T-cell (primary cell): Measurements from ENCODE around the gene CALR3. TPM values are rescaled to one million over a fixed set of nuclear protein-coding genes. Genes with fewer than 3 reads are reported as not detected.
"Not testable (repeated sequence)": the region's sequence is repeated elsewhere in the genome, so short reads cannot be mapped to it uniquely, and the experiment has no call there.

Experiments
- ATAC-seq, 4 experiments: fragments of 200-7000 bp in 3 of 4; fragments of 150-1000 bp in 1 of 4; cut with Tn5 transposase; replicated peaks in 1 of 4; 1 replicate in 3 of 4; 2 replicates in 1 of 4; pipeline ENCODE4 v1.10.0; 2021; ENCODE audit warnings: moderate library complexity in 3 of 4, mild to moderate bottlenecking in 2 of 4, moderate number of reproducible peaks in 1 of 4
- CTCF ChIA-PET, 2 donors: fragments of 300-600 bp; sonication (Branson Sonifier 250); formaldehyde crosslinking; loops; one replicate each; lab custom pipeline; 2022; ENCODE audit warnings: antibody characterized with exemption in 2 of 2; lab: Charles Lee
- POLR2A ChIA-PET, 2 donors: fragments of 300-600 bp; sonication (Branson Sonifier 250); formaldehyde crosslinking; loops; one replicate each; lab custom pipeline; 2022; ENCODE audit warnings: antibody characterized with exemption in 2 of 2; lab: Charles Lee
- DNase-seq, 35 experiments: peaks; one replicate each; pipeline versions ENCODE4 v3.0.0 to v3.0.0-alpha.2; 2013 to 2023
- H3K27ac ChIP-seq: one replicate; pipeline ENCODE4 v1.5.1; 2013; ENCODE audit warnings: low read length
- H3K27me3 ChIP-seq, 2 experiments: replicated peaks in 1 of 2; 1 replicate in 1 of 2; 2 replicates in 1 of 2; pipeline versions ENCODE4 v1.6.1 to v1.7.0; 2013; ENCODE audit warnings: low read length in 1 of 2, mixed read lengths in 1 of 2; ENCODE audit not compliant: control insufficient read depth in 2 of 2, insufficient read depth in 2 of 2; ENCODE audit errors: extremely low read depth in 1 of 2
- H3K36me3 ChIP-seq, 2 donors: 1 replicate in 1 of 2; 2 replicates in 1 of 2; pipeline versions ENCODE4 v1.6.1 to v1.7.0; 2013; ENCODE audit warnings: low read length in 1 of 2; ENCODE audit not compliant: control insufficient read depth in 2 of 2, insufficient read depth in 1 of 2; ENCODE audit errors: extremely low read depth in 1 of 2
- H3K4me1 ChIP-seq, 2 experiments: 1 replicate in 1 of 2; 2 replicates in 1 of 2; pipeline versions ENCODE4 v1.6.1 to v1.7.0; 2013; ENCODE audit warnings: low read length in 2 of 2, mixed read lengths in 1 of 2; ENCODE audit not compliant: insufficient read depth in 2 of 2, control insufficient read depth in 1 of 2; ENCODE audit errors: extremely low read depth in 1 of 2
- H3K4me3 ChIP-seq, 2 donors: 1 replicate in 1 of 2; 2 replicates in 1 of 2; pipeline versions ENCODE4 v1.5.1 to v1.7.0; 2013; ENCODE audit warnings: mild to moderate bottlenecking in 2 of 2, low read length in 1 of 2, moderate library complexity in 1 of 2; ENCODE audit not compliant: control insufficient read depth in 1 of 2; ENCODE audit errors: extremely low read depth in 1 of 2
- H3K9me3 ChIP-seq: 2 replicates; pipeline ENCODE4 v1.7.0; 2013
- H3K27ac Mint-ChIP-seq, 2 donors: one replicate each; pipeline ENCODE4 v1.8.0; 2020 to 2021; ENCODE audit warnings: mild to moderate bottlenecking in 2 of 2, mixed read lengths in 2 of 2
- H3K27me3 Mint-ChIP-seq, 2 donors: one replicate each; pipeline ENCODE4 v1.8.0; 2021 to 2022; ENCODE audit warnings: mixed read lengths in 2 of 2
- H3K36me3 Mint-ChIP-seq: one replicate; pipeline ENCODE4 v1.8.0; 2021; ENCODE audit warnings: mixed read lengths
- H3K4me1 Mint-ChIP-seq, 3 donors: one replicate each; pipeline ENCODE4 v1.8.0; 2020 to 2022; ENCODE audit warnings: mixed read lengths in 3 of 3, mild to moderate bottlenecking in 1 of 3
- H3K4me3 Mint-ChIP-seq, 3 donors: one replicate each; pipeline ENCODE4 v1.8.0; 2020 to 2022; ENCODE audit warnings: mild to moderate bottlenecking in 3 of 3, mixed read lengths in 3 of 3, moderate library complexity in 3 of 3
- H3K9me3 Mint-ChIP-seq, 3 donors: one replicate each; pipeline ENCODE4 v1.8.0; 2020 to 2022; ENCODE audit warnings: mixed read lengths in 3 of 3
- WGBS: methylation state at CpG from one replicate; pipeline ENCODE4 v1.1.5; 2013; ENCODE audit warnings: missing lambda C conversion rate; ENCODE audit not compliant: insufficient coverage; 5-methylcytosine and 5-hydroxymethylcytosine counted together
- total RNA-seq, 35 experiments: library from RNA in 6 of 35; stranded (reverse) in 6 of 35; fragments of 120-200 nt in 1 of 35; gene quantifications; one replicate each; pipeline versions ENCODE4 v1.2.1 to v1.2.4 and lab custom pipeline; 2013 to 2026

CALR3 gene
- total RNA-seq, 5 donors from 2014 or later (not counting 1 experiment from before 2014, with no cell fraction given), result not detected

- H3K27me3 Mint-ChIP-seq, result peaks cover 0 to 4% of the 10 kb centered on the region in 2 donors
These were observed 18.7 kb downstream of the CALR3 start for GRCh38 chr19:16477311-16477710.

GRCh38 chr19:16476401-16476800, 19.6 kb downstream of the CALR3 start:
- WGBS, result 100% methylated on average over 1 of the region's 3 CpGs
- POLR2A ChIA-PET, result interaction anchor here in 1 of 2 donors (0.6 kb wide), 1 partner anchor 52 kb away, joined by 4 read pairs; no protein-coding TSS in a partner anchor
- no peak for ATAC-seq

More at GRCh38 chr19:16477311-16477710, 18.7 kb downstream of the CALR3 start:
- no peaks in the 10 kb centered on the region for H3K36me3 Mint-ChIP-seq
- no peak overlapping the region for H3K27ac ChIP-seq
- H3K9me3 Mint-ChIP-seq, result peaks cover 0 to 1% (median 0%) of the 10 kb centered on the region in 3 donors
- no peaks in the 10 kb centered on the region for H3K36me3 ChIP-seq
- no peaks in the 10 kb centered on the region for H3K27me3 ChIP-seq
- no peak overlapping the region for H3K4me3 Mint-ChIP-seq
- no peaks in the 10 kb centered on the region for H3K9me3 ChIP-seq
- H3K4me1 Mint-ChIP-seq, result no peaks in the 10 kb centered on the region
- H3K4me3 ChIP-seq, result no peak overlapping the region
- POLR2A ChIA-PET, result interaction anchor here in 1 of 2 donors (0.5 kb wide), 1 partner anchor 697 kb away, joined by 13 read pairs; no protein-coding TSS in a partner anchor
- no peak for ATAC-seq
- DNase-seq, result no peak
- H3K4me1 ChIP-seq, result peaks cover 0 to 3% of the 10 kb centered on the region in 2 experiments
- CTCF ChIA-PET, result no interaction called here
- no peak overlapping the region for H3K27ac Mint-ChIP-seq
- WGBS, result no CpG with 5 or more reads among the region's 1 CpG

GRCh38 chr19:16473875-16474392, 22.0 kb downstream of the CALR3 start:
- Histone ChIP-seq H3K27ac (no peak overlapping the region), H3K27me3 (no peaks in the 10 kb centered on the region), H3K9me3 (no peaks in the 10 kb centered on the region), H3K36me3 (peaks cover 0 to 3% of the 10 kb centered on the region in 2 donors), H3K4me1 (peaks cover 7 to 27% of the 10 kb centered on the region in 2 experiments), H3K4me3 (no peak overlapping the region)
- CTCF ChIA-PET, result no interaction called here
- H3K27ac Mint-ChIP-seq, result no peak overlapping the region
- H3K9me3 Mint-ChIP-seq, result peaks cover 0 to 1% (median 0%) of the 10 kb centered on the region in 3 donors
- H3K27me3 Mint-ChIP-seq, result peaks cover 0 to 3% of the 10 kb centered on the region in 2 donors
- DNase-seq (no peak), ATAC-seq (no peak)
- POLR2A ChIA-PET, result interaction anchor here in 1 of 2 donors (0.7 kb wide), 1 partner anchor 11 kb away, joined by 5 read pairs; no protein-coding TSS in a partner anchor
- WGBS, result 96% methylated on average over 5 of the region's 13 CpGs
- H3K36me3 Mint-ChIP-seq, result peaks cover 7% of the 10 kb centered on the region
- H3K4me1 Mint-ChIP-seq, result peaks cover 21 to 22% (median 21%) of the 10 kb centered on the region in 3 donors
- no peak overlapping the region for H3K4me3 Mint-ChIP-seq

More at GRCh38 chr19:16476401-16476800, 19.6 kb downstream of the CALR3 start:
- no peak overlapping the region for H3K4me3 Mint-ChIP-seq
- Histone ChIP-seq H3K27ac (no peak overlapping the region), H3K27me3 (no peaks in the 10 kb centered on the region), H3K9me3 (no peaks in the 10 kb centered on the region), H3K4me1 (peaks cover 0 to 7% of the 10 kb centered on the region in 2 experiments), H3K36me3 (no peaks in the 10 kb centered on the region), H3K4me3 (no peak overlapping the region)
- H3K9me3 Mint-ChIP-seq, result peaks cover 0 to 1% (median 0%) of the 10 kb centered on the region in 3 donors
- CTCF ChIA-PET, result no interaction called here
- no peak overlapping the region for H3K27ac Mint-ChIP-seq
- H3K27me3 Mint-ChIP-seq, result peaks cover 0 to 4% of the 10 kb centered on the region in 2 donors
- DNase-seq, result no peak
- H3K4me1 Mint-ChIP-seq, result no peaks in the 10 kb centered on the region
- H3K36me3 Mint-ChIP-seq, result no peaks in the 10 kb centered on the region

- no peak overlapping the region for H3K4me3 ChIP-seq
- Mint-ChIP-seq H3K4me3 (peak overlapping the region; percentile 43 to 80 (median 76)), H3K27ac (peak overlapping the region in 1 of 2 donors; percentile 39), H3K9me3 (peaks cover 0 to 1% (median 0%) of the 10 kb centered on the region in 3 donors), H3K27me3 (peaks cover 0 to 3% of the 10 kb centered on the region in 2 donors), H3K4me1 (peaks cover 28 to 31% (median 29%) of the 10 kb centered on the region in 3 donors), H3K36me3 (peaks cover 9% of the 10 kb centered on the region)
- DNase-seq (no peak), ATAC-seq (no peak)
- H3K9me3 ChIP-seq, result no peaks in the 10 kb centered on the region
- CTCF ChIA-PET, result interaction anchor here in 1 of 2 donors (0.7 kb wide), 1 partner anchor 1525 kb away, joined by 5 read pairs; no protein-coding TSS in a partner anchor
- peaks cover 0 to 3% of the 10 kb centered on the region in 2 donors for H3K36me3 ChIP-seq
- H3K27ac ChIP-seq, result no peak overlapping the region
- H3K4me1 ChIP-seq, result peaks cover 7 to 29% of the 10 kb centered on the region in 2 experiments
- POLR2A ChIA-PET, result no interaction called here
- no peaks in the 10 kb centered on the region for H3K27me3 ChIP-seq
- no CpG with 5 or more reads among the region's 2 CpGs for WGBS
These were observed 23.0 kb downstream of the CALR3 start for GRCh38 chr19:16472992-16473391.

- H3K27me3 ChIP-seq, DNase-seq, H3K9me3 ChIP-seq, H3K9me3 Mint-ChIP-seq, H3K36me3 ChIP-seq, H3K27me3 Mint-ChIP-seq, ATAC-seq, H3K36me3 Mint-ChIP-seq, POLR2A ChIA-PET: not testable (repeated sequence)
- H3K4me1 Mint-ChIP-seq, result peaks cover 33 to 35% (median 33%) of the 10 kb centered on the region in 3 donors
- peaks cover 7 to 31% of the 10 kb centered on the region in 2 experiments for H3K4me1 ChIP-seq
- H3K27ac ChIP-seq, result peak overlapping the region; percentile 60
- WGBS, result no CpG with 5 or more reads among the region's 2 CpGs
- CTCF ChIA-PET, result interaction anchor here in 1 of 2 donors (0.7 kb wide), 1 partner anchor 1526 kb away, joined by 5 read pairs; no protein-coding TSS in a partner anchor
- H3K4me3 ChIP-seq, result peak overlapping the region; percentile 67 to 79
- H3K4me3 Mint-ChIP-seq, result peak overlapping the region; percentile 76 to 80 (median 77)
- H3K27ac Mint-ChIP-seq, result peak overlapping the region in 1 of 2 donors; percentile 82
These were observed 23.4 kb downstream of the CALR3 start for GRCh38 chr19:16472559-16472899.

- H3K9me3 ChIP-seq, result no peaks in the 10 kb centered on the region
- no peaks in the 10 kb centered on the region for H3K27me3 ChIP-seq
- no peak overlapping the region for H3K27ac ChIP-seq
- peak overlapping the region; percentile 55 to 64 for H3K4me3 ChIP-seq
- POLR2A ChIA-PET, result no interaction called here
- H3K4me1 Mint-ChIP-seq, result peaks cover 42 to 44% (median 43%) of the 10 kb centered on the region in 3 donors
- peaks cover 7 to 34% of the 10 kb centered on the region in 2 experiments for H3K4me1 ChIP-seq
- ATAC-seq, result peak; percentile 19 to 37 (median 30)
- peaks cover 0 to 1% (median 0%) of the 10 kb centered on the region in 3 donors for H3K9me3 Mint-ChIP-seq
- H3K36me3 ChIP-seq, result peaks cover 0 to 6% of the 10 kb centered on the region in 2 donors
- under 1% methylated on average over 62 of the region's 67 CpGs for WGBS
- H3K27me3 Mint-ChIP-seq, result no peaks in the 10 kb centered on the region
- H3K36me3 Mint-ChIP-seq, result peaks cover 9% of the 10 kb centered on the region
- no peak overlapping the region for H3K27ac Mint-ChIP-seq
- peak overlapping the region; percentile 80 to 86 (median 84) for H3K4me3 Mint-ChIP-seq
- peak in 10 of 35 experiments; percentile 1 to 42 (median 18) for DNase-seq
- CTCF ChIA-PET, result no interaction called here
These were observed 24.8 kb downstream of the CALR3 start for GRCh38 chr19:16470911-16471811.
